Breast epithelium (tissue), 4 donors: ENCODE results near the gene HSPBP1. TPM values are rescaled to one million over a fixed set of nuclear protein-coding genes. Genes with fewer than 3 reads are reported as not detected.

Source experiments
- DNase-seq, 2 donors: peaks; one replicate each; pipeline ENCODE4 v3.0.0-alpha.2; 2019; ENCODE audit warnings: low spot score in 2 of 2
- H3K27ac ChIP-seq, 2 donors: fragments of 200-600 bp; sonication (generic) in 1 of 2; one replicate each; pipeline ENCODE4 v1.5.1; 2016 to 2019; ENCODE audit warnings: mild to moderate bottlenecking in 1 of 2
- H3K27me3 ChIP-seq, 2 donors: fragments of 200-600 bp; sonication (generic) in 1 of 2; one replicate each; pipeline versions ENCODE4 v1.5.1 to v1.6.0; 2017 to 2019; ENCODE audit warnings: control low read depth in 1 of 2, mild to moderate bottlenecking in 1 of 2
- H3K36me3 ChIP-seq: fragments of 200-600 bp; one replicate; pipeline ENCODE4 v1.5.1; 2019
- H3K4me1 ChIP-seq, 2 donors: fragments of 200-600 bp; sonication (generic); one replicate each; pipeline ENCODE4 v1.5.1; 2016 to 2019; ENCODE audit warnings: control low read depth in 1 of 2
- H3K4me3 ChIP-seq, 3 donors: fragments of 200-600 bp; sonication (generic); 1 replicate in 2 of 3; 2 replicates in 1 of 3; pipeline ENCODE4 v1.5.1; 2016 to 2019; ENCODE audit warnings: mild to moderate bottlenecking in 3 of 3, moderate library complexity in 2 of 3
- H3K9me3 ChIP-seq, 2 donors: fragments of 200-600 bp; sonication (generic) in 1 of 2; one replicate each; pipeline ENCODE4 v1.5.1; 2016 to 2019; ENCODE audit warnings: control low read depth in 1 of 2
- CTCF ChIP-seq, 3 donors: fragments of 450-650 bp; IDR thresholded peaks; one replicate each; pipeline ENCODE4 v1.5.1; 2016 to 2017; ENCODE audit warnings: antibody characterized with exemption in 3 of 3, mild to moderate bottlenecking in 3 of 3, moderate library complexity in 3 of 3
- POLR2A ChIP-seq: fragments of 450-650 bp; IDR thresholded peaks from one replicate; pipeline ENCODE4 v1.6.1; 2016; ENCODE audit warnings: antibody characterized with exemption, mild to moderate bottlenecking, moderate library complexity
- POLR2AphosphoS5 ChIP-seq, 3 donors: sonication (generic); formaldehyde crosslinking; IDR thresholded peaks; one replicate each; pipeline ENCODE4 v1.6.1; 2017; ENCODE audit warnings: antibody characterized with exemption in 3 of 3
- intact Hi-C: fragments of 100-400 bp; cut with DNase I; formaldehyde crosslinking; loops from one replicate; pipeline ENCODE4 v1.15.1; 2023; ENCODE audit warnings: low total_unique reads
- total RNA-seq, 3 donors: library from RNA; depleted of rRNA; stranded (reverse); fragments of >200 nt; gene quantifications; one replicate each; pipeline ENCODE4 v1.1.0, GENCODE V29; 2016

Gene HSPBP1
- total RNA-seq, 3 donors from 2014 or later = 13.3 to 36.1 (median 32.6) TPM

DNA sequence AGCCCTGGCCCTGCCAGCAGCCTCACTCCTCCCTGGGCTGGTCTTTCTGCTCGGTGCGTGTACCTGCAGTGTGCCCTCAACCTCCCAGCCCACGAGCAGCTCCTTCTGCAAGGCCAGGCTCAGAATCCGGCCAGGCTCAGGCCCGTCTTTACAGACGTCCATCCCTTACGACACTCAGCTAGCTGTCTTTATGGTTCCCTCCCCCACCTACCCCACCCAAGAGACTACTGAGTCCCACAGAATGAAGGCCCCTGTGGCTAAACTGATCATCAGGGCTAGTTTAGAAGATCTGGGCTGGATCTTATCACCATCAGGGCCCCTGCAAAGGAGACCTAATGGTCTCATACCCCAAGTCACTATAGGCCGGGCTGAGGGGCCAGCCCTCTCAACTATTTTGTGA, 34.5 kb upstream of the HSPBP1 start:
- no peak overlapping the region for H3K4me3 ChIP-seq
- no peak for DNase-seq
- intact Hi-C loops = no loop called here
- H3K9me3 ChIP-seq = no peaks in the 10 kb centered on the region
- no peak overlapping the region for H3K27ac ChIP-seq
- H3K4me1 ChIP-seq = no peaks in the 10 kb centered on the region
- no peaks in the 10 kb centered on the region for H3K36me3 ChIP-seq
- no peak for TF ChIP-seq CTCF (IDR thresholded peaks at IDR 0.05)
- no peaks in the 10 kb centered on the region for H3K27me3 ChIP-seq

DNA sequence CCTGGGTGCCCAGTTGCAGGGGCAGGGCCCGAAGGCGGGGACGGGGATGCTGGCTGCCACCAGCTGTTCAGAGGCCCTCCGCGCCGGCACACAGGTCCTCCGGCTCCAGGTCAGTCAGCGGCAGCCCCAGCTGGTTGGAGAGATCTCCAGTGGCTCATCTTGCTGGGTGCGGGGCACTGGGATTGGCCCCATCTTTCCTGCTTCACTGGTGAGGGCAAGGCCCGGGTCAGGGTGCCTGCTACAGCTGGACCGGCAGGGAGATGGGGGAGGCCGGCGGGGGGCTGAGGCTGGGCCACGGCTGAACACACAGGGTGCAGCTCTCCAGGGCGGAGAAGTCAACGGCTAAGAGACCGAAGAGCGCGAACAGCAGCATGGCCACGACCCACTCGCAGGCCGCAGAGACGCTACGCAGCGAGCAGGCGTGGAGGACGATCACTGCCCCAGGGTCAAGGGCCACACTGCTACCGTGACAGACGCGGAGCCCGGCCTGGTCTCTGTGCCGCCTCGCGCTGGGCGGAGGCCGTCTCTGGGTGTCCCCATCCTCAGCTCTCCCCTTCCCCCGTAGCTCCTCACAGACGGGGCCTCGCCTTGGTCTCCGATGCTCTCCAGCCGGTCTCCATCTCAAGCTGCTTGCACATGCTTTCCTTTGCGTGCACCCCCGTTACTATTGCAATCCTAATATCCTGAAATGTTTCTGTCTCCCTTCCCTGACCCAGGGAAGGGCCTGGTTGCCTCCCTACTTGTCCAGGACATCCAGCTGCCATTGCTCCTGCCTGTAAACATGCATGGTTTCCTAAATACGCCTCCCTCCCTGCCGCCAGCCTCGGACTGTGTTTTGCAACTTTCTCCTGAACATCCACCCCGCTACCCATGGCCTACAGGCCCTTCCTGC, 33.0 kb upstream of the HSPBP1 start:
- no peaks in the 10 kb centered on the region for H3K9me3 ChIP-seq
- TF ChIP-seq CTCF (IDR thresholded peaks at IDR 0.05) (no peak), POLR2A (no peak), POLR2AphosphoS5 (IDR thresholded peaks at IDR 0.05) (no peak)
- no peaks in the 10 kb centered on the region for H3K27me3 ChIP-seq
- intact Hi-C loops = no loop called here
- no peak overlapping the region for H3K27ac ChIP-seq
- no peaks in the 10 kb centered on the region for H3K4me1 ChIP-seq
- H3K36me3 ChIP-seq = no peaks in the 10 kb centered on the region
- DNase-seq = no peak
- no peak overlapping the region for H3K4me3 ChIP-seq

GRCh38 chr19:55311797-55312196, 31.9 kb upstream of the HSPBP1 start:
- intact Hi-C loops = no loop called here

GRCh38 chr19:55311397-55311796, 31.5 kb upstream of the HSPBP1 start:
- DNase-seq = no peak
- Histone ChIP-seq H3K27ac (no peak overlapping the region), H3K4me3 (no peak overlapping the region), H3K27me3 (no peaks in the 10 kb centered on the region), H3K36me3 (no peaks in the 10 kb centered on the region), H3K9me3 (no peaks in the 10 kb centered on the region), H3K4me1 (no peaks in the 10 kb centered on the region)
- intact Hi-C loops = no loop called here
- TF ChIP-seq POLR2AphosphoS5 (IDR thresholded peaks at IDR 0.05) (no peak), CTCF (IDR thresholded peaks at IDR 0.05) (no peak), POLR2A (no peak)

More at GRCh38 chr19:55311797-55312196, 31.9 kb upstream of the HSPBP1 start:
- H3K36me3 ChIP-seq = no peaks in the 10 kb centered on the region
- H3K4me1 ChIP-seq = no peaks in the 10 kb centered on the region
- TF ChIP-seq POLR2A (no peak), POLR2AphosphoS5 (IDR thresholded peaks at IDR 0.05) (no peak), CTCF (IDR thresholded peaks at IDR 0.05) (no peak)
- H3K27me3 ChIP-seq = no peaks in the 10 kb centered on the region
- no peak overlapping the region for H3K27ac ChIP-seq
- no peaks in the 10 kb centered on the region for H3K9me3 ChIP-seq
- no peak for DNase-seq
- H3K4me3 ChIP-seq = no peak overlapping the region

DNA sequence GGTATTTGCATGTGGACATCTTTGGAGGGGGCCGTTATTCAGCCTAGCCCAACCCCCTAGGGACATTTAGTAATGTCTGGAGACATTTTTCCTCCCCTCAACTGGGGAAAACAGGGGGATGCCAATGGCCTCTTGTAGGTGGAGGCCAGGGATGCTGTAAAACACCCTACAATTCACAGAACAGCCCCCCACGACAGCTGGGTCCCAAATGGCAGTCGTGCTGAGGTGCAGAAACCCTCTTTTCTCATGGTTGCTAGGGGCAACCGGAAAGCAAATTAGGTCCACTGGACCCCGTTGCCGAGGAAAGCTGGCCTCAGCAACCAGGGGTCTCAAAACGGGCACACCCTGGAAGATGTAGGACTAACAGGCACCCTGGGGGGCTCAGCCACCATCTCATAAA, 30.6 kb upstream of the HSPBP1 start:
- intact Hi-C loops = no loop called here
- Histone ChIP-seq H3K9me3 (no peaks in the 10 kb centered on the region), H3K4me3 (no peak overlapping the region), H3K36me3 (no peaks in the 10 kb centered on the region), H3K4me1 (no peaks in the 10 kb centered on the region), H3K27me3 (no peaks in the 10 kb centered on the region), H3K27ac (no peak overlapping the region)
- no peak for DNase-seq
- no peak for TF ChIP-seq CTCF (IDR thresholded peaks at IDR 0.05)
- no peak for TF ChIP-seq POLR2A
- no peak for TF ChIP-seq POLR2AphosphoS5 (IDR thresholded peaks at IDR 0.05)
